Calu3 (cell line): Measurements from ENCODE around the gene PKMYT1. TPM values are rescaled to one million over a fixed set of nuclear protein-coding genes. Genes with fewer than 3 reads are reported as not detected.

ENCODE experiments used
- BruUV-seq: library from RNA; stranded (reverse); fragments of 400-500 nt; replicated peaks from 2 replicates; lab custom pipeline; 2021; lab: Mats Ljungman, UMichigan
- CTCF ChIA-PET: fragments of 300-600 bp; sonication (Branson Sonifier 250); formaldehyde crosslinking; loops from one replicate; lab custom pipeline; 2022; ENCODE audit warnings: antibody characterized with exemption; lab: Charles Lee
- DNase-seq: peaks from one replicate; pipeline ENCODE4 v3.0.0; 2022
- H3K27ac Mint-ChIP-seq: one replicate; pipeline ENCODE4 v1.8.0; 2022; ENCODE audit warnings: mixed read lengths; ENCODE audit not compliant: unreplicated experiment
- H3K27me3 Mint-ChIP-seq: one replicate; pipeline ENCODE4 v1.8.0; 2022; ENCODE audit warnings: mixed read lengths; ENCODE audit not compliant: unreplicated experiment
- H3K36me3 Mint-ChIP-seq: one replicate; pipeline ENCODE4 v1.8.0; 2022; ENCODE audit warnings: mild to moderate bottlenecking, moderate library complexity, mixed read lengths; ENCODE audit not compliant: insufficient read depth, unreplicated experiment
- H3K4me1 Mint-ChIP-seq: one replicate; pipeline ENCODE4 v1.8.0; 2022; ENCODE audit warnings: mild to moderate bottlenecking, low read depth, mixed read lengths; ENCODE audit not compliant: unreplicated experiment
- H3K4me3 Mint-ChIP-seq: one replicate; pipeline ENCODE4 v1.8.0; 2022; ENCODE audit warnings: mild to moderate bottlenecking, low read depth, moderate library complexity, mixed read lengths; ENCODE audit not compliant: unreplicated experiment
- H3K9me3 Mint-ChIP-seq: one replicate; pipeline ENCODE4 v1.8.0; 2022; ENCODE audit warnings: low read depth, mixed read lengths; ENCODE audit not compliant: unreplicated experiment
- CTCF ChIP-seq: fragments of 200-600 bp; IDR thresholded peaks from one replicate; pipeline ENCODE4 v1.8.0; 2022; ENCODE audit warnings: antibody characterized with exemption; ENCODE audit not compliant: unreplicated experiment
- intact Hi-C: fragments of 100-400 bp; cut with micrococcal nuclease; formaldehyde crosslinking; loops from one replicate; pipeline ENCODE4 v1.10.0; 2022; ENCODE audit not compliant: unreplicated experiment
- total RNA-seq: library from RNA; stranded (reverse); gene quantifications from 2 replicates; pipeline ENCODE4 v1.2.3, GENCODE V29; 2022

PKMYT1 gene
- total RNA-seq, 1 experiment from 2014 or later: 107 TPM

- Mint-ChIP-seq H3K27me3 (peaks cover 52% of the 10 kb centered on the region), H3K36me3 (peaks cover 63% of the 10 kb centered on the region), H3K9me3 (no peaks in the 10 kb centered on the region), H3K27ac (no peak overlapping the region), H3K4me3 (no peak overlapping the region), H3K4me1 (peaks cover 27% of the 10 kb centered on the region)
- TF ChIP-seq CTCF: no peak
- DNase-seq: no peak
- BruUV-seq: no TSS peak
- CTCF ChIA-PET: interaction anchor here (0.8 kb wide), 1 partner anchor 9 kb away, joined by 4 read pairs; no protein-coding TSS in a partner anchor
- intact Hi-C loops: no loop called here
Observed at GRCh38 chr16:2967211-2967631, 13.0 kb downstream of the PKMYT1 start.

- peaks cover 59% of the 10 kb centered on the region for H3K36me3 Mint-ChIP-seq
- CTCF ChIA-PET: interaction anchor here (0.8 kb wide), 1 partner anchor 9 kb away, joined by 4 read pairs; no protein-coding TSS in a partner anchor
- peaks cover 22% of the 10 kb centered on the region for H3K4me1 Mint-ChIP-seq
- H3K4me3 Mint-ChIP-seq: no peak overlapping the region
- no TSS peak for BruUV-seq
- H3K9me3 Mint-ChIP-seq: no peaks in the 10 kb centered on the region
- peaks cover 56% of the 10 kb centered on the region for H3K27me3 Mint-ChIP-seq
- intact Hi-C loops: no loop called here
- no peak overlapping the region for H3K27ac Mint-ChIP-seq
- no peak for TF ChIP-seq CTCF
- peak; percentile 55 for DNase-seq
Observed at GRCh38 chr16:2966808-2967191, 13.4 kb downstream of the PKMYT1 start.

- peaks cover 62% of the 10 kb centered on the region for H3K27me3 Mint-ChIP-seq
- no TSS peak for BruUV-seq
- no peak for DNase-seq
- peaks cover 53% of the 10 kb centered on the region for H3K36me3 Mint-ChIP-seq
- no peak overlapping the region for H3K27ac Mint-ChIP-seq
- CTCF ChIA-PET: no interaction called here
- TF ChIP-seq CTCF: no peak
- H3K9me3 Mint-ChIP-seq: no peaks in the 10 kb centered on the region
- no peak overlapping the region for H3K4me3 Mint-ChIP-seq
- intact Hi-C loops: no loop called here
- peaks cover 18% of the 10 kb centered on the region for H3K4me1 Mint-ChIP-seq
Observed at GRCh38 chr16:2966043-2966807, 14.0 kb downstream of the PKMYT1 start.

- Mint-ChIP-seq H3K4me3 (peak overlapping the region; percentile 81), H3K4me1 (peaks cover 15% of the 10 kb centered on the region), H3K27me3 (peaks cover 76% of the 10 kb centered on the region), H3K36me3 (peaks cover 44% of the 10 kb centered on the region), H3K9me3 (no peaks in the 10 kb centered on the region), H3K27ac (peak overlapping the region; percentile 54)
- no peak for TF ChIP-seq CTCF
- CTCF ChIA-PET: interaction anchor here (0.6 kb wide), 1 partner anchor 52 kb away, joined by 3 read pairs; no protein-coding TSS in a partner anchor
- no TSS peak for BruUV-seq
- peak; percentile 81 for DNase-seq
- intact Hi-C loops: no loop called here
Observed at GRCh38 chr16:2964475-2965336, 15.5 kb downstream of the PKMYT1 start.
